LoVo (cell line): ENCODE data around the gene FBXL5.

Experiments used
- DNase-seq: peaks from one replicate; pipeline ENCODE4 v3.0.0-alpha.2; 2016; ENCODE audit warnings: low spot score

The FBXL5 gene

DNA sequence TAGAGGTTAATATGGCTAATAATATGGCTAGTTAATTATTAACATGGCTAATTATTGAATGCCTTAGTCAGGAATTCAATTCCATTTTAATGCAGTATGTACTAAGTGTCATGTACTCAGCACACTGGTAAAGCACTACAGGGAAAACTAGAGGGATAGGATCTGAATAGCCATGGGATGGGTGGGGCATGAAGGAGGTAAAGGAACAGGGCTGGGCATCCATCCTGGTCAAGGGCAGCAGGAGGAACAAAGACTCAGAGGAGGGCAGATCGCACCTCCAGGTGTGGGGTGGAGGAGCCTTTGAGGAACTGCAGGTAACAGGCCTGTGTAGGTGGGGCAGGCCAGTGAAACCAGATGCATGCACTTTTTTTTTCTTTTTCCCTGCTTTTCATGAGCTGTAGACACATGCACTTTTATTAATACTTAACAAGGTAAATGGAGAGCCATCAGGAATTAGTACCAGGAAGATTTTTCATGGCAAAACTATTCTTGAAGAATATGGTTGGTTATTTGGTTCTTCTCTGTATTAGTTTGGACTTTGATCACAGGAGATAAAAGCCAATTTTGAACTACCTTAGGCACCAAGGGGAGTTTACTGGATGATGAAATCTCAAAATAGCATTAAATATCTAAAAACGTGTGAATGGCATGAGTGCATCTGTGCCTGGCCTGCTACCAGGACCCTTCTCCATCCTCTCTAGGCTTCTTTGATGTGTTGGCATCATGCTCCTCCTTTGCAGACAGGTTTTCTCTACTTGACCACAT lies 97.2 kb downstream of the FBXL5 start:
- DNase-seq: no peak

DNA sequence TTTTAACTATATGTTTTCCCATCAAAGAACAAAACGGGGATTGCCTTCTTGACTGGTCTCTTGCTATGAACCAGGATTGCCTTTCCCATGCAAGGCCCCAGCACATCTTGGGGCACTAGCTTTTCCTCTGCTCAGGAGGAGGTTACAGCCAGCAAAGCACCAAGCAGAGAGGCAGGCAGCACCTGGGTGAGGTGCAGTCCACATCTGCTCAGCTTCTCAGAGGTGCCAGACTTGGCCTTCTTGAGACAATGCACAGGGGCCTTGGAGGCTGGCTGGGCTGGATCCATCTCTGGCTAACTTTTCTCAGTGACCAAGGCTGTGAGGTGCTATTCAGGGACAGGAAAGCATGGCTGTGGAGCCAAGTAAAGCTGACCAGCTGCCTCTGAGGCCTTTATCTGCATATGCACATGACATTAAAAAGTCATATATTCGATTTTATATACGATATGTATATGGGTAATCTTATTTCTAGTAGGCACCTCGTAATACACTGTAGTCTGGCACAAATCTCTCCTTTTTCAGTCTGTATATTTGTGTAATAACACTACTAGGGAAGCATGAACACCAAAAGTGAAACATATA lies 98.6 kb downstream of the FBXL5 start:
- no peak for DNase-seq
